ENCODE measurements around the gene ATP10A.
"Not testable (repeated sequence)": the region's sequence is repeated elsewhere in the genome, so short reads cannot be mapped to it uniquely, and the experiment has no call there.

The ATP10A gene

GRCh38 chr15:25649390-25649789 is 213.7 kb downstream of the ATP10A start:
- Histone ChIP-seq H3K36me3 (no peaks in the 10 kb centered on the region), H3K27me3 (peaks cover 1% of the 10 kb centered on the region), H3K4me3 (ENCODE audit: low read depth in 1 of 2, low read length in 1 of 2) (no peak overlapping the region), H3K27ac (no peak overlapping the region), H3K4me1 (ENCODE audit: control insufficient read depth in 1 of 2, insufficient read depth in 1 of 2, low read depth in 1 of 2, low read length in 1 of 2) (no peaks in the 10 kb centered on the region), H3K9me3 (peaks cover 3% of the 10 kb centered on the region)
- TF ChIP-seq, protein P1, sequence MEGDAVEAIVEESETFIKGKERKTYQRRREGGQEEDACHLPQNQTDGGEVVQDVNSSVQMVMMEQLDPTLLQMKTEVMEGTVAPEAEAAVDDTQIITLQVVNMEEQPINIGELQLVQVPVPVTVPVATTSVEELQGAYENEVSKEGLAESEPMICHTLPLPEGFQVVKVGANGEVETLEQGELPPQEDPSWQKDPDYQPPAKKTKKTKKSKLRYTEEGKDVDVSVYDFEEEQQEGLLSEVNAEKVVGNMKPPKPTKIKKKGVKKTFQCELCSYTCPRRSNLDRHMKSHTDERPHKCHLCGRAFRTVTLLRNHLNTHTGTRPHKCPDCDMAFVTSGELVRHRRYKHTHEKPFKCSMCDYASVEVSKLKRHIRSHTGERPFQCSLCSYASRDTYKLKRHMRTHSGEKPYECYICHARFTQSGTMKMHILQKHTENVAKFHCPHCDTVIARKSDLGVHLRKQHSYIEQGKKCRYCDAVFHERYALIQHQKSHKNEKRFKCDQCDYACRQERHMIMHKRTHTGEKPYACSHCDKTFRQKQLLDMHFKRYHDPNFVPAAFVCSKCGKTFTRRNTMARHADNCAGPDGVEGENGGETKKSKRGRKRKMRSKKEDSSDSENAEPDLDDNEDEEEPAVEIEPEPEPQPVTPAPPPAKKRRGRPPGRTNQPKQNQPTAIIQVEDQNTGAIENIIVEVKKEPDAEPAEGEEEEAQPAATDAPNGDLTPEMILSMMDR (IDR thresholded peaks at IDR 0.05): no peak

DNA sequence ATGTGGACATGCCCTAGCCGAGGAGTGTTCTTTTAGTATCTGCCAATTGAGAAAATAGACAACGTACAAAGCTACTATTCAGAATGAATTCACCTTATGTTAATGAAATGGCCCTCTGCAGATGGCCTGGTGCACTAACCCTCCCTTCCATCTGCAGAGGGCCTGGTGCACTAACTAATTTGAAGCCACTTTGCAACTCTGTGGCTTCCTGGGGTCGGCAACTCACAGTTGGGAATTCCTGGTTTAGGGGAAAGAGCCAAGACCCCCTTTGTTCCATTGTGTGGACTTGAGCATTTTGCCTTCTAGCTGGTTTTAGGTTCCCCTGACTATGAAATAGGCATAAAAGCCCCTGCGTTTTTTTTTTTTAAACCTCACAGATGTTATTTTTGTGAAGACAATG is 220.0 kb downstream of the ATP10A start:
- peaks cover 6% of the 10 kb centered on the region for H3K27me3 ChIP-seq
- TF ChIP-seq, protein P1 (IDR thresholded peaks at IDR 0.05): no peak
- H3K36me3 ChIP-seq: no peaks in the 10 kb centered on the region
- H3K4me1 ChIP-seq (ENCODE audit: control insufficient read depth in 1 of 2, insufficient read depth in 1 of 2, low read depth in 1 of 2, low read length in 1 of 2): no peaks in the 10 kb centered on the region
- peaks cover 3% of the 10 kb centered on the region for H3K9me3 ChIP-seq
- H3K27ac ChIP-seq: no peak overlapping the region
- no peak overlapping the region for H3K4me3 ChIP-seq (ENCODE audit: low read depth in 1 of 2, low read length in 1 of 2)

- Histone ChIP-seq H3K27ac (no peak overlapping the region), H3K4me1 (ENCODE audit: control insufficient read depth in 1 of 2, insufficient read depth in 1 of 2, low read depth in 1 of 2, low read length in 1 of 2) (no peaks in the 10 kb centered on the region), H3K27me3 (peaks cover 6% of the 10 kb centered on the region), H3K36me3 (no peaks in the 10 kb centered on the region), H3K9me3 (no peaks in the 10 kb centered on the region), H3K4me3 (ENCODE audit: low read depth in 1 of 2, low read length in 1 of 2) (no peak overlapping the region)
- TF ChIP-seq, protein P1 (IDR thresholded peaks at IDR 0.05): no peak
Observed at GRCh38 chr15:25641762-25642161, 221.4 kb downstream of the ATP10A start.

- H3K27ac ChIP-seq: no peak overlapping the region
- TF ChIP-seq, protein P1 (IDR thresholded peaks at IDR 0.05): no peak
- H3K9me3 ChIP-seq: no peaks in the 10 kb centered on the region
- H3K27me3 ChIP-seq: peaks cover 6% of the 10 kb centered on the region
- no peak overlapping the region for H3K4me3 ChIP-seq (ENCODE audit: low read depth in 1 of 2, low read length in 1 of 2)
- no peaks in the 10 kb centered on the region for H3K4me1 ChIP-seq (ENCODE audit: control insufficient read depth in 1 of 2, insufficient read depth in 1 of 2, low read depth in 1 of 2, low read length in 1 of 2)
- no peaks in the 10 kb centered on the region for H3K36me3 ChIP-seq
Observed at GRCh38 chr15:25641361-25641760, 221.8 kb downstream of the ATP10A start.

DNA sequence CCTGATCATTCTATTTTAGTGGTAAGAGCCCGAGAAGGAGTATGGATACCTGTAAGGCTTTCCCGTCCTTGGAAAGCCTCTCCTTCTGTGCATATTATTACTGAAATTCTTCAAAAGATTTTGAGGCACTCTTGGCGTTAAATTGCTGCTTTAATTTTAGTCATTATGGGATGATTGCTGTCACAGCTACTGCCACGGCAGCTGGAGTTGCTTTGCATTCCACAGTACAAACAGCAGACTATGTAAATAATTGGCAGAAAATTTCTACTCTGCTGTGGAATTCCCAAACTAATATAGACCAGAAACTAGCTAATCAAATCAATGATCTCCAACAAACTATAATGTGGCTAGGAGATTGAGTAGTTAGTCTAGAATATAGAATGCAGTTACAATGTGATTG is 222.2 kb downstream of the ATP10A start:
- not testable (repeated sequence) for H3K4me1 ChIP-seq (ENCODE audit: control insufficient read depth in 1 of 2, insufficient read depth in 1 of 2, low read depth in 1 of 2, low read length in 1 of 2); H3K4me3 ChIP-seq (ENCODE audit: low read depth in 1 of 2, low read length in 1 of 2); H3K27ac ChIP-seq

DNA sequence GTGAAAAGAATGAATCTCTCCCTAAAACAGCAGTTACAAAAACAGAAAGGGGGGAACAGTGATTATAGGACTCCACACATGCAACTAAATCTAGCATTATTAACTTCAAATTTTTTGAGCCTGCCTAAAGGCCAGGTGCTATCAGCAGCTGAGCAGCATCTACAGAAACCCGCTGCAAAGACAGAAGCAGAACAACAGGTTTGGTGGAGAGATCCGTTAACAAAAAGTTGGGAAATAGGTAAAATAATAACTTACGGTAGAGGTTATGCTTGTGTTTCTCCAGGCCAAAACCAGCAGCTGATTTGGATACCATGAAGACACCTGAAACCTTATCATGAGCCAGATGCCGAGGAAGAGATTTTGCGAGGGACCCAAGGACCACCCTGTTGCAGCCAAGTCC is 222.7 kb downstream of the ATP10A start:
- no peaks in the 10 kb centered on the region for H3K9me3 ChIP-seq
- H3K4me1 ChIP-seq (ENCODE audit: control insufficient read depth in 1 of 2, insufficient read depth in 1 of 2, low read depth in 1 of 2, low read length in 1 of 2): no peaks in the 10 kb centered on the region
- TF ChIP-seq, protein P1 (IDR thresholded peaks at IDR 0.05): no peak
- no peak overlapping the region for H3K27ac ChIP-seq
- peaks cover 6% of the 10 kb centered on the region for H3K27me3 ChIP-seq
- H3K4me3 ChIP-seq (ENCODE audit: low read depth in 1 of 2, low read length in 1 of 2): no peak overlapping the region
- no peaks in the 10 kb centered on the region for H3K36me3 ChIP-seq

More for the DNA sequence above, 222.2 kb downstream of the ATP10A start:
- not testable (repeated sequence) for H3K27me3 ChIP-seq, H3K36me3 ChIP-seq, H3K9me3 ChIP-seq

DNA sequence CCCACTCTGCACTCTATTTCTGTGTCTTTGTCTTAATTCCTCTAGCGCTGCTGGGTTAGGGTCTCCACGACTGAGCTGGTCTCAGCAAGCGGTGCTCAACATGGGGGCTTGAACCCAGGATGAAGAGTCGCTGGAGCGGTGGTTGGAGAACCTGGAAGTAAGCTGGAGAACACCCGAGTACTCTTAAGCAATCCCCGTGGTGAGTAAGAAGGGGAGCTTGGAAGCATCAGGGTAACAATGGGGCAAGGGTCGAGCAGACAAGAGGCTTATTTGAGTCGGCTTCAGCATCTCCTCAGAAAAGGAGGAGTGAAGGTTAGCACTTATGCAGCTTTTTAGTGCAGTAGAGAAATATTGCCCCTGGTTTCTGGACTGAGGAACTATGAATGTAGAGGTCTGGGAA is 226.6 kb downstream of the ATP10A start:
- not testable (repeated sequence) for H3K36me3 ChIP-seq; H3K4me1 ChIP-seq (ENCODE audit: control insufficient read depth in 1 of 2, insufficient read depth in 1 of 2, low read depth in 1 of 2, low read length in 1 of 2); H3K27me3 ChIP-seq; H3K27ac ChIP-seq; H3K4me3 ChIP-seq (ENCODE audit: low read depth in 1 of 2, low read length in 1 of 2); H3K9me3 ChIP-seq
